GM19468 (cell line): ENCODE measurements around the gene USH2A.
A peak's percentile ranks its signal among the peaks of the same experiment; 100 is the strongest.

Experiments used
- ATAC-seq: cut with Tn5 transposase; IDR thresholded peaks from one replicate; pipeline ENCODE4 v1.9.1; 2021; ENCODE audit warnings: mild to moderate bottlenecking, moderate library complexity, moderate number of reproducible peaks; ENCODE audit not compliant: unreplicated experiment; ENCODE audit errors: extremely low read depth

USH2A gene

DNA sequence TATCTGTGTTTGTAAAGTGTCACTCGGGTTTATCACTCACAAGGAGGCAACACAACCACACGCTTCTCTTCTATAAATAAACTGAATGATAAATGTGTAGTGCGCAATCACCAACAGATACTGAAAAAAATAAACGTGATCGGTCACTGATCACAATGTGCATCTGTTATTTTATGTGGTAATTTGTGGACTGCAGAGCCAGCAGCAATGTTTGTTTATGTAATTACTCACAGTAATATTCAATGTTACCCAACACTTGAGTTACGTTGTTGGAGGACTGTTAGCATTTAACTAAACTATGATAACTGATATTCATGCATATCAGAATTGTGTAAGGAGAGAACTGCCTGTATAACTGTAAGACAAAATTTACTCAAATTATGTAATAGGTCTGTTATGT lies 129.6 kb downstream of the USH2A start:
- no peak for ATAC-seq

DNA sequence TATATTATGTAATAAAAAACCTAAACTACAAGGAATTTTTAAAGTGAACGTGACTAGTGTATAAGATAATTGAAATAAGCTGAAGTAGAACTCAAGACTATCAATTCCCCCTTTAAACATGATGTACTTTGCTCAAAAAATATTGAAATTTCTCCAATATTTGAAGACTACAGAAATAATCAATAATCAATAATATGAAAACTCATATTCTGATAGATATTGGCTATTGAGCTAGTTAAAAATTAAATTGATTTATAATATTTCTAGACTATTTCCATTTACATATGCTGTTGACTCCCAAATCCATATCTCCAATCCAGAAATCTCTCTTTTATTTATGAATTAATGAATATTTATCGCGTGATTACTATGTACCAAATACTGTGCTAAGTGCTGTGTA lies 133.2 kb downstream of the USH2A start:
- ATAC-seq: no peak

DNA sequence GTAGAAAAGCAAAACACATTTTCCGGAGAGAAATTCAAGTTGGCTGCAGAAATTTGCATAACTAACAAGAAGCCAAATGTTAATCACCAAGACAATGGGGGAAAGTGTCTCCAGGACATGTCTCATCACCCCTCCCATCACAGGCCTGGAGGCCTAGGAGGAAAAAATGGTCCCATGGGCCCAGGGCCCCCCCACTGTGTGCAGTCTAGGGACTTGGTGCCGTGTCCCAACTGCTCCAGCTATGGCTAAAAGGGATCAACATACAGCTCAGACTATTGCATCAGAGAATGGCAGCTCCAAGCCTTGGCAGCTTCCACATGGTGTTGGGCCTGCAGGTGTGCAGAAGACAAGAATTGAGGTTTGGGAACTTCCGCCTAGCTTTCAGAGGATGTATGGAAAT lies 138.2 kb downstream of the USH2A start:
- ATAC-seq: no peak

DNA sequence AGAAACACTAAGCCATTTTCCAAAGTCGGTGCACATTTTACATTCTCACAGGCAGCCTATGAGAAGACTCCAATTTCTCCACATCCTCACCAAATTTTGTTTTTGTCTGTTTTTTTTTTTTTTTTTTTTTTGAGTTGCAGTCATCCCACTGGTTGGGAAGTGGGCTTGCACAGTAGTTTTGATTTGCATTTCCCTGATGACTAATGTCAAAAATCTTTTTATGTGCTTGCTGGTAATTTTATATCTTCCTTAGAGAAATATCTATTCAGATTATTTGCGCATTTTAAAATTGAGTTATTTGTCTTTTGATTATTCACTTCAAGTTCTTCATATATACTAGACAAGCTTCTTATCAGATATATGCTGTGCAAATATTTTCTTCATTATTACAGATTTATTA lies 141.5 kb downstream of the USH2A start:
- no peak for ATAC-seq

DNA sequence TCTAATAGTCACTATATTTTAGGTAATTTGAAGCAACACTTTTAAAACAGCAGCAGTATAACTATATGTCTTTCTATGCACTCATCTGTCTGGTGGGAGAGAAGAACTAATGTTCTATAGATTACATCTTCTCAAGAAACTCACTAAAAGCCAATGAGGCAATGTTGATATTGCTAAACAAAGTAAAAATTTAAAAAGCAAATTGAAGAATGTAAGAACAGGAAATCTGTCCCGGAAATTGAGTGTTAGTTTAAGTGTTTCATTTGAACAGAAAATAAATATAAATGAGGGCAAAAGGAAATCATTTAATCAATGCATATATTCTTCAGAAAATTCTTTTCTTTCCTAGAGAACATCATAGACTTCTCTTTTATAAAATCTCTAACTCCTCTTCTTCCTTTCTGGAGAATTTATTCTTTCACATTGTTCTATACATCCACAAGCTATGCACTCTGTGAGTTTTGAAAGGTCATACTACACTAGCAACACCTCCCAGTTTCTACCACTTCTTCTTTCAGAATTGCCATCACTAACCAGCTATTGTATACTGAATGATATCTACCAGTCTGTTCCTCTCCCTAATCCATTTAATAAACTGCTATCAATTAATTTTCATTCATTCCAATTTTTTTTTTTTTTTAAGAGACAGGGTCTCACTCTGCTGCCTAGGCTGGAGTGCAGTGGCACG lies 153.0 kb downstream of the USH2A start:
- ATAC-seq: no peak

DNA sequence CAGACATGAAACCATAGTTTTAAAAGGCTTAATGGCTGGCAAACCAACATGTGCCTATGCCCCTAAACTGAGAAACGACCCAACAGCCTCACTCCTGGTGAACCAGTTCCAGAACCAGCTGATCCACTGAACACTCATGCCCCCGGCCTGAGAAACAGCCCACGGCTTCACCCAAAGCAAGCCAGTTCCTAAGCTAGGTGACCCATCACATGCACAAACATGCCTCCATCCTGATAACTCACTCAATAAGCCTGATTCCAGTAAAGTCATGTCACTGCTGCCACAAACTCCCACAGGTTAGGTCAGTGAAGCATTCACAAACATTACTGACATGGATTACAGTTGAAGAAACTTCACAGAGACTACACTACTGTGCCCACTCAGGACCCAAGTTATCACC lies 161.6 kb downstream of the USH2A start:
- no peak for ATAC-seq

DNA sequence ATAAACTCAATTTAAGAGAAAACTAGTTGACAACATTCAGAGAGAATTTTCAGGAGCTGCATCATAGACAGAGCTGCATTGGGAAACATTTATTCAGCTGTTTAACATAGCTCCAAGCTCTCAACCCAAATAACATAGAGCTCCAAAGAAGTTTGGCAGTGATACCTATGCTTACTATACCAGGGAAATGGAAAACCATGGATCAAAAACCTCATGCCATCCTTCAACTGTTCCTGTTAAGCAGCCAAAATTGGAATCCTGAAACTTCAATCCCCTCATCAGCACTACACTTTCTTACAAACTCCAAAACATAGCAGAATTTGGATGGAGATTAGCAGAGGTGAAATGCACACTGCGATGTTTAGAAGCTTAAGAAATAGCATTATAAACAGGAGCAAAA lies 164.4 kb downstream of the USH2A start:
- ATAC-seq: no peak

DNA sequence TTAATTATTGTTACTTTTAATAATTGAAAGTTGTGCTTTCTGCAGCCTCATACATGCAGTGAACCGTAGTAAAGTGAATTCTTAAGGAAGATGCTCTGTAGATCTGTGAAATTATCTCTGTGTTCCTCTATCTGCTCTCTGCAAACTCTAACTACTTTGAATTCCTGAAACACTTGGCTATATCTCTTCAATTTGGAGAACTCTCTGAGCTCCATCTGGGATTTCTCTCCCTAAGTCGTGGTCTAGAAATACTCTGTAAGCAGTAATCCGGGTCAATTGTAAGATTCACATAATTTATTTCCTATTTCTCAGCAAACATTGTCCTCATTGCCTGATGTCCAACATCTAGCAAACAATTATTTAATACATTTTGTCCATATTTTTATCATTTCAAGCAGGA lies 164.9 kb downstream of the USH2A start:
- no peak for ATAC-seq

DNA sequence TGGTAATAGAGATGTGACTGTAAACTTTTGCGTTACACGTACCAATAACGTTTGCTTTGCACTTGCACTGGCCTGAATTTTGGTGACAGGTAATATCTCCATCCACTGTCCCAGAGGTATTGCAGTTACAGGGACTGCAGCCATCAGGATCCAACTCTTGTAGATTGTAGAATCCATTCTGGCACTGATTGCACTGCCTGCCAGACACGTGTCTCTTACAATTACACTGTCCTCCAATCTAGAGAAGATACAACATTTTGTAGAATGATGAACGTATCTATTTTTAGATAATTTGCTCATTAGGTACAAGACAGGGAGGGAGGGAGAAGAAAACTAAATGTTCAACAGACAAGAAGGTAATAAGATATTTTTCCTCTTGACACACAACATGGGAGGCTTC lies 172.4 kb downstream of the USH2A start:
- ATAC-seq: no peak

DNA sequence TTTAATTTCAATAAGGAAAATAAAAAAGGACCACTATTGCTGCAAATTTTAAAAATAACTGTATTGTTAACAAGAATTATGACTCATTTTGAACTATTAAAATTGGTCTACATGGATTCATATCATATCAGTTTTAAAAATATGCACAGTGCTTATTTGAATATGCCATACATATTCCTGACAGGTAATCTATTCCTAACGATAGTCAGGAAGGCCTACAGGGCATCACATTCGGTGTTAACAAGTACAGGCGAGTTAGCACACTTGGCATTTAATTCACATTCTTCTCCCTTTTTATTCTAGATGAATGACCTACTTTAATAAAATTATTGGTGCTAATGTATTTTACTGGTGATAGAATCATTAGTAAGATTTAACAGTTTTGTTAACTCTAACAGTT lies 174.6 kb downstream of the USH2A start:
- no peak for ATAC-seq

DNA sequence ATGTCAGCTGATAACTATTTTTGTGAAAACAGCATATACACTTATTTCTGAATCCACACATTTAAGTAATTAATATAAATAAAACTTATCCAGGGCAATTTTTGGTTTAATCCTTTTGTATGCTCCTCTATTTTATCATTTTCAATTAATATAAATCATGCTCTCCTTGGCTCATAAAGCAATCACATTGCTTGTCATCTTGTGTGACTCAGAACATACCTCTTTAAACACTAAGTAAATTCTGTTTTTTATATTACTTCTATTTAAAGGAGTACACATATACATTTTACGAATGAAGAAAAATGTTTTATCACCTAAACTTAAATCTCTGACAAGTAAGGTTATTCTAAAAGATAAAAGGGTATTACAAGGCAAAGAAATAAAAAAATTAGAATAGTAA lies 175.3 kb downstream of the USH2A start:
- no peak for ATAC-seq

DNA sequence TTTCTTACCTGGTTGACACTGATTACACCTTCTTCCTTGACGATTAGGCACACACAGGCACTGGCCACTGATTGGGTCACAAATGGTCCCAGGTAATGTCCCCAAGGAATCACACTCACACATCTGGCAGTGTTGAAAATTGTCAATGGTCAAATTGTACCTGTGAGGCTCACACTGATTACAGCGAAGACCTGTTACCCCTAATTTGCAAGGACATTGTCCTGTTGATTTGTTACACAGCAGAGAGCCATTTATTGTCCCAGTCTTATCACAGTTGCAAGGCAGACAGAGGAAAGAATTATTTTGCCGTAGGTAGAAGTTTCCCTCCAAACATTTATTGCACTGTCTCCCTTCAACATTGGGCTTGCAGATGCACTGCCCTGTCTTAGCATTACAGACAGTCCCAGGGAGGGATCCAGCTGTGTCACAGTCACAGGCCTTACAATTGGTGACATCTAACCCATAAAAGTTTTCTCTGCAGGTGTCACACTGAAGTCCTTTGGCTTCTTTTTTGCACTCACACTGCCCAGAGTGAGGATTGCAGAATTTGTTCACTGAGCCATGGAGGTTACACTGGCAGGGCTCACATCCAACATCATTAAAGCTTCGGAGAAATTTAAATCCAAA lies 176.6 kb downstream of the USH2A start:
- ATAC-seq: no peak

DNA sequence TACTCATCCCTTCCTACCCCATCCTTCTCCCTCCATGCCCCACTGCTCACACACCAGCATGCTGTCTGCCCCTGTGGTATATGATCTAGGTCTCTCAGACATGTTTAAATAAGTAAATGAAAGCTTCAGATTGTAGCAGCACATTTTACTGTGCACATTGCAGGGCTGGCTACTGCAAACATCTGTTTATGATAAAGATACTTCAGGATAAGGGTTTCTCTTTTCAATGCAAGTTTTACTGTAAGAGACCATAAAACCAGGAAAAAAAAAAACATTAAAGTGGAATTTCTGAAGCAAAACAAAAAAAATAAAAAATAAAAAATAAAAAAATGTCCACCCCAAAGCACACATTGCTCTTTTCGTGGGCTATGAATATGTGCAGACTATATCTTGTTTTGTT lies 184.4 kb downstream of the USH2A start:
- no peak for ATAC-seq

DNA sequence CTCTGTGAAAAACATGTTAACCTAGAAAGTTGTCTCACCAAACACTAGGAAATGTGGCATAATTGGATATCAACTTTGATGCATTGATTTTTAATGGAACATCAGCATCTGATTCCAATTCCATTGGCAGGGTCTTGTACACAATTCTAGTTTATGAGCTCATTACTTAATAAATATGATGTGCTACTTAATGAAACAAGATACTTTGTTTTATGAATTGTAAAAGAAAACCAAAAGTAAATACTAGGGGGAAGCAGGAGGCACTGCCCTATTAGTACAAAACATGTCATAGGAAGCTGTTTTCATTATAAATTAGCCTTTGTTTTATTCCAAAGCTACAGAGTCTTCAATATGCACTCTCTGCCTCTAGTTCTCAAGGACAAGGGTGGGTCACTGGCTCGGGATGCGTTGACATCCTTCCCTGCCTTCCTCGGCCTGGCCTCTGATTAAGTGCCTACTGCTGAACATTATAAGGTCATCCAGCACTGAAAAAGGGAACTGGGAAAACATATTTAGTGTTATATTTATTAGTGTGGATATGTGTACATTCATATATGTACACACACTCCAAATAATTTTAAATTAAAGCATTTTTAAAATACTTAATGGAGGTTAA lies 185.2 kb downstream of the USH2A start:
- ATAC-seq: no peak

DNA sequence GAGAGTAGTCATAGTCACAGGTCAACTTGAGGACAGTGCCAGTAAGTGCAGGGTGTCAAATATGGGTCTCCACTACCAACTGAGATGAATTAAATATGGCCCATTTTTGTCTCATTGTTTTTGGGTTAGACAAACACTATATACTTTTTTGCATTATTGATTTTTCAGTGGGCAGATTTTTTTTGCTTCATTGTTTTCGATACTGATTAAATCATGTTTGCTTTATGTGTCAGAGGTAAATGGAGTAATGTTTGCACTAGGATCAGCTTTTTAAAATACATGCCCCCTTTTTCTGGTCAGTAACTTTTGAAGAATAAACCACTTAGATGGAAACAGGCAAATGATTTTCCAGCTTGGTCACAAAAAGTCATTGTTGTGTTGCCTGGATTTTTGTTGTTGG lies 199.0 kb downstream of the USH2A start:
- no peak for ATAC-seq

DNA sequence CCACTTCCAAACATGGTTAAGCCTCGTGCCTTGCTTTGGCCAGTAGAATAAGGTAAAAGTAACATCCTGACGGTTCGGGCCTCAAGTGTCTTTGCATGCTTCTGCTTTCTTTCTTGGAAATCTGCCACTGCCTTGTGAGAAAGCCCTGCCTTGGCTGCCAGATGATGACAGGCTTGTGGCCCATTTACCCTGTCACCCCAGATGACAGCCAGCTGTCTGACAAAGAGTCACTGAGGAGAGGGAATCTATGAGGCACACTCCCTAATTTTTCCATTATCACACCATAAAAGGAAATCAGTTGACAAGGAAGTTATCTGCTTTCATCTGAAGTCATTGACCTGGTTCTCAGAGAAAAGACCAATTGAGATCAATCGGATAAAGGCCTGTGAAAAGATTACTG lies 199.8 kb downstream of the USH2A start:
- ATAC-seq: no peak

DNA sequence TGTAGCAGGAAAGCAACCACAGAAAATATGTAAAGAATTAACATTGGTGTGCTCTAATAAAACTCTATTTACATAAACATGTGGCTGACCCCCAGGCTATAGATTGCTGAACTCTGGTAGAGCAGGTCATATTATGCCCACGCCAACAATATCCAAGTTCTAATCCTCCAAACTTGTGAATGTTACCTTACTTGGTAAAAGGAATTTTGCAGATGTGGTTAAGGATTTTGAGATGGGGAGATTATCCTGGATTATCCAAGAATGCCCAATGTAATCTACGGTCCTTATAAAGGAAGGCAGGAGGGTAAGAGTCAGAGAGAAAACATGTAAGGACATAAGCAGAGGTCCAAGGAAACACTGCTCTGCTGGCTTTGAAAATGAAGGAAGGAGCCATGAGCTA lies 201.0 kb downstream of the USH2A start:
- ATAC-seq: no peak

DNA sequence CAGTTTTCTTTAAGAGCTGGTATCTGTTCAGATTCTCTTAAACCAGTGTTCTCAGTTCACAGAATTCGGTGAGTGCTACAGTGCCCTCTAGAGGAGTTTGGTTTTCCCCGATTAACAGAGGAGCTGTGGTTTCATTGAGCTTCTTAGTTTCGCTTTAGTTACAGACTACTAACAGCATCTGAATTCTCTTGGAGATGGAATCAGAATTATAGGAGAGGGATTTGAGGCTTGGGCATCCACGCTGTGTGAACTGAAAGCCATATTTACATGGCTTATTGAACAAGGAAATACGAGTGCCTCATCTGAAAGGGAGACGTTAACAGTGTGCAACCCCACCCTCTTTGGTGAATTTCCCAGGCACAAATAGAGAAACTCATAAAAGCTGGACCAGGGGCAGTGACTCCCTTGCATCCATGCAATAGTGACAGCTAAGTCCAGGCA lies 202.0 kb downstream of the USH2A start:
- ATAC-seq: peak; percentile 100

DNA sequence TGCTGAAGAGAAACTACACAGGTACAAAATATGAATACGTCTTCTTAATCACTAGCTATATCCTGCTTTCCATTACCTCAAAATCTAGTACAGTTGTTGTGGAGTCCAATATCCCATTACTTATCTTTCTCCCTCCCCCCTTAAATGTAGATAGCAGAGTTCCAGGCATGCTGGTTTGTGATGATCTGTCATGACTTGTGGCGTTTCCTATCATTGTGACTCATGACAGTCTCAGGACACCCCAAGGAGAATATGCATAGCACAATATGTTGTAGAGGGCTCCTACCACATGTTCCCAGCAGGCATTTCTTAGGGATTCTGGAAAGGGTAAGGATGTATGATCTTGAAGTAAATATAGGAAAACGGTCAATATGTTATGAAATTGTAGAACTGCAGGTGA lies 206.9 kb downstream of the USH2A start:
- no peak for ATAC-seq

DNA sequence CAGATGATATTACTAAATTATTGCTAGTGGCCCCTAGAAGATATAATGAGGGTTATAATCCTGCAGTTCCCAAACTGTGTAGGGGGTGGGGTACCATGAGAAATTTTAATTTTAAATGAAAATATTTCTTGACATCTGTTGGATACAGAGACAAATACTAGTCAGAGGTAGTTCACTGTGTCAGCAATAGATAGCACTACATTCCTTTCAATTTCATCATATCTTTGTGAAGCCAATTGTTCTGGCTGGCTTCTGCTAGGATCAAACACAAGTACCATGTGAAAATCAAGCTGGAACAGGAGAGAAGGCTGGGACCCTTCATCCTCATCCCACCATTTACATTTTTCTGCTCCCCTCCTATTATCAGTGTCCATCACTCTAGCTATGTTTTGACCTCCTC lies 208.1 kb downstream of the USH2A start:
- ATAC-seq: no peak

DNA sequence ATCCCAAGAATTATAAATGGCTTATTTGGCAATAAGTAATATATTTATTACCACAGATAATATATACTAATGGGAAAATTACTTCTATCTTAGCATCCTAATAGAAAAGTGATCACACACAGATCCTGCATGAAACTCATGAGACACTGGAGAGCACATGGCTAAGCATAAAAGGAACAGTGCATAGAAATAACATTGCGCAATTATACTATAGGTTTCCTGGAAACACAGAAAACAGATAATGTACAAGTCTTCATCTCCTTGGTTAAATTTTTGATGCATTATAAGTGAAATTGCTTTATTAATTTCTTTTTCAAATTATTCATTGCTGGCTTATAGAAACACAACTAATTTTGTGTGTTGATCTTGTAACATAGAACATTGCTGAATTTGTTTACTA lies 210.4 kb downstream of the USH2A start:
- no peak for ATAC-seq

DNA sequence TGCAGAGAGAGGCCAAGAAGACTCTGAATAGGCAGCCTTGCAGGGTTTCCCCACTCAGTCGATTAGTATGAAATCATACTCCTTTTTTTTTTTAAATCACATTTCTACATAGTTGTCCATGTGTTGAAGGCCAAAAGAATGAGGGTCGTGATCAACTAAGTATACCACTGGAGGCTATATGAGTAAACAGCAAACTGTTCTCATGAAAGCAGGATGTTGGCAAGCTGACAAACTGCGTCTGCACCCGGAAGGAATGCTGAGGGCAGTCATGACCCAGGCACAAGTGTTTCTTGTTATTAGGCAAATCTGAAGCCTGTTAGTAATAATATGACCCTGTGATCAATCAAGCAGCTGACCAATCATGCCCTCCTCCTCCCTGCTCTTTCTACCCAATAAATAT lies 213.2 kb downstream of the USH2A start:
- no peak for ATAC-seq
